C4-2B (cell line): ENCODE results near the gene CCL25.

ENCODE experiments used
- ZFX ChIP-seq: fragments of 450-650 bp; IDR thresholded peaks from 2 replicates; pipeline ENCODE4 v1.6.1; 2017
- TF ChIP-seq, protein P1 (sequence below): fragments of 450-650 bp; conservative IDR thresholded peaks from 2 replicates; pipeline ENCODE4 v1.5.1; 2017; ENCODE audit warnings: mild to moderate bottlenecking

DNA sequence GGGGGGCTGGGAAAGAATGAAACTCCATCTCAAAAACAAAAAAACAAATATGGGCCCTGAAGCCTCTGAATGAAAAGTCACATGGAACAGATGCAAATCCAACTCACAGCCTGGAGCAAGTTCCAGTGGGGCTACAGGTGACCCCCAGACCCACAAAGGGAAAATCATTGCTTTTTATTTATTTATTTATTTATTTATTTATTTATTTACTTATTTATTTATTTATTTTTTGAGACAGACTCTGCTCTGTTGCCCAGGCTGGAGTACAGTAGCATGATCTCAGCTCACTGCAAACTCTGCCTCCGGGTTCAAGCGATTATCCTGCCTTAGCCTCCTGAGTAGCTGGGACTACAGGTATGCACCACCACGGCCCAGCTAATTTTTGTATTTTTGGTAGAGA lies 13.3 kb upstream of the CCL25 start:
- TF ChIP-seq, protein P1, sequence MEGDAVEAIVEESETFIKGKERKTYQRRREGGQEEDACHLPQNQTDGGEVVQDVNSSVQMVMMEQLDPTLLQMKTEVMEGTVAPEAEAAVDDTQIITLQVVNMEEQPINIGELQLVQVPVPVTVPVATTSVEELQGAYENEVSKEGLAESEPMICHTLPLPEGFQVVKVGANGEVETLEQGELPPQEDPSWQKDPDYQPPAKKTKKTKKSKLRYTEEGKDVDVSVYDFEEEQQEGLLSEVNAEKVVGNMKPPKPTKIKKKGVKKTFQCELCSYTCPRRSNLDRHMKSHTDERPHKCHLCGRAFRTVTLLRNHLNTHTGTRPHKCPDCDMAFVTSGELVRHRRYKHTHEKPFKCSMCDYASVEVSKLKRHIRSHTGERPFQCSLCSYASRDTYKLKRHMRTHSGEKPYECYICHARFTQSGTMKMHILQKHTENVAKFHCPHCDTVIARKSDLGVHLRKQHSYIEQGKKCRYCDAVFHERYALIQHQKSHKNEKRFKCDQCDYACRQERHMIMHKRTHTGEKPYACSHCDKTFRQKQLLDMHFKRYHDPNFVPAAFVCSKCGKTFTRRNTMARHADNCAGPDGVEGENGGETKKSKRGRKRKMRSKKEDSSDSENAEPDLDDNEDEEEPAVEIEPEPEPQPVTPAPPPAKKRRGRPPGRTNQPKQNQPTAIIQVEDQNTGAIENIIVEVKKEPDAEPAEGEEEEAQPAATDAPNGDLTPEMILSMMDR: no peak
- TF ChIP-seq ZFX: no peak
